Measurements from ENCODE around the gene SUSD2.
"Not testable (repeated sequence)": the region's sequence is repeated elsewhere in the genome, so short reads cannot be mapped to it uniquely, and the experiment has no call there.

SUSD2 gene, protein sequence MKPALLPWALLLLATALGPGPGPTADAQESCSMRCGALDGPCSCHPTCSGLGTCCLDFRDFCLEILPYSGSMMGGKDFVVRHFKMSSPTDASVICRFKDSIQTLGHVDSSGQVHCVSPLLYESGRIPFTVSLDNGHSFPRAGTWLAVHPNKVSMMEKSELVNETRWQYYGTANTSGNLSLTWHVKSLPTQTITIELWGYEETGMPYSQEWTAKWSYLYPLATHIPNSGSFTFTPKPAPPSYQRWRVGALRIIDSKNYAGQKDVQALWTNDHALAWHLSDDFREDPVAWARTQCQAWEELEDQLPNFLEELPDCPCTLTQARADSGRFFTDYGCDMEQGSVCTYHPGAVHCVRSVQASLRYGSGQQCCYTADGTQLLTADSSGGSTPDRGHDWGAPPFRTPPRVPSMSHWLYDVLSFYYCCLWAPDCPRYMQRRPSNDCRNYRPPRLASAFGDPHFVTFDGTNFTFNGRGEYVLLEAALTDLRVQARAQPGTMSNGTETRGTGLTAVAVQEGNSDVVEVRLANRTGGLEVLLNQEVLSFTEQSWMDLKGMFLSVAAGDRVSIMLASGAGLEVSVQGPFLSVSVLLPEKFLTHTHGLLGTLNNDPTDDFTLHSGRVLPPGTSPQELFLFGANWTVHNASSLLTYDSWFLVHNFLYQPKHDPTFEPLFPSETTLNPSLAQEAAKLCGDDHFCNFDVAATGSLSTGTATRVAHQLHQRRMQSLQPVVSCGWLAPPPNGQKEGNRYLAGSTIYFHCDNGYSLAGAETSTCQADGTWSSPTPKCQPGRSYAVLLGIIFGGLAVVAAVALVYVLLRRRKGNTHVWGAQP
- 1.6 to 2.3 (median 1.9) reads per million in 3 experiments for total RNA-seq

DNA sequence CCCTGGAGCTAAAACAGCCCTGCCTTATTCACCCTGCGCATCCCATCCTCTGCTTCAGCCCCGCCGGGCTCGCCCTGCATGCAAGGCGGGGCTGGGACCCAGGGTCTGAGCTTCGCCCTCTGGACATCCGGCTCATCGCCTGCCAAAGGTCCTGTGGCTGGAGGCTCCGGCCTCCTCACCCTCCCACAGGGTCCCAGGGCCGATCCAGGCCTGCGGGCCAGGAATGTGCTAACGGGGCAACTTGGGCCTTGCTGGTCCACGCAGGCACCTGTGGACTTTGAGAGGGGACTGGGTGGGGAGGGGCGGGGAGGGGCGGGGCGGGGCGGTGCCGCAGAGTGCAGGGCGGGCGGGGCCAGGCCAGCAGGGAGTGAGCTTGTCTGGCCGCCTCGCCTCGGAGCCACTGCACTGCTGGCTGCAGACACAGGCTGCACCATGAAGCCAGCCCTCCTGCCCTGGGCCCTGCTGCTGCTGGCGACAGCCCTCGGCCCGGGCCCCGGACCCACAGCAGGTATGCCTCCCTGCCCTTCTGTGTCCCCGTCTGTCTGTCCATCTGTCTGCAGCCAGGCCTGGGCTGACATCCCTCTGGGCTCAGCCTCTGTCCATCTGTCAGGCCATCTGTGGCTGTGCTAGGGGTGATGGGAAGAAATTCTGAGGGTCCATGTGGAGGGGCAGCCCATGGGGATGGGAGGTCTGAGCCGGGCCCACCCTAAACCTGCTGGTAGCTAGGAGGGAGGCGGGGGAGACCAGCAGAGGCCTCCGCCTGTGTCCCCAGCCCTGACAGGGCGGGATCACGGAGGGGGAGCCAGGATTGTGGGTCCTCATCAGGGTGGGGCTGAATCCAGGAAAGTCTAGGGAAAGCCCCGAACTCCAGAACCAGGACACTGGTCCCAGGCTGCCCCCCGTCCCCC, at the start of gene SUSD2:
Gene SUSD2 (plus strand): TSS at position 400 of the 908 bp plus-strand sequence. CDS start 33 bp downstream, at position 433.
- no peak for DNase-seq

DNA sequence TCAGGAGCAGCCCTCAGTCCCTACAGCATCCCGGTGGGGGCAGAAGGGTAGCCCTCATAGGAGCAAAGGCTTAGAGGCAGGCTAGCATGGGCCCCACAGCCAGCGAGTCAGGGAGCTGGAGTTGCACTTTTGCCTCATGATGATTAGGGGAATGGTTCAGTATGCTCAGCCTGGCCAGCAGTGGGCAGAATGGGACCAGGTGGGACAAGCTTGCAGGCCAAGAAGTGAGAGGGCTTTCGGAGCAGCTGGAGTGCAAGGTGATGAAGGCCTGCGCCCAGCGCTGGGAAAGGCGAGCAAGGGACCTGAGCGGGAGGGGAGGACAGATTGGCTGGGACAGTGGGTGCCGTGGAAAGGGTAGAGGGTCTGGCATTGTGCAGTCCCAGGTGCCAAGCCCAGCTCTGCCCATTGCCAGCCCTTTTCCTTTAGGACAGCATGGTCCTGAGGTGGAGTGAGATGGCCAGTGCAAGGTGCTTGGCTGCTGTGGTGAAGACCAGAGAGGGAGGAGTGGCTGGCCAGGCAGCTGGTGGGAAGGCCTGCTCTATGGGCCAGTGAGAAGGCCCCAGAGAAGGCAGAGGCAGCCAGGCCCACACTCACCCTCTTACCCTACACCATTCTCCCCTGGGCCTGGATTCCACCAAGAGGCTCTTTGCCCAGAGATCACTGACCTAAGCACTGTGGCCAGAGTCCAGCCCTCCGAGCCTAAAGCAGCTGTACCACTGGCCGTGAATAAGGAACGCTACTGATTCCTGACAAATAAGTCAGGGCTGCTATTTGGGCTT, 47.9 kb upstream of the SUSD2 start:
- no peak for DNase-seq

DNA sequence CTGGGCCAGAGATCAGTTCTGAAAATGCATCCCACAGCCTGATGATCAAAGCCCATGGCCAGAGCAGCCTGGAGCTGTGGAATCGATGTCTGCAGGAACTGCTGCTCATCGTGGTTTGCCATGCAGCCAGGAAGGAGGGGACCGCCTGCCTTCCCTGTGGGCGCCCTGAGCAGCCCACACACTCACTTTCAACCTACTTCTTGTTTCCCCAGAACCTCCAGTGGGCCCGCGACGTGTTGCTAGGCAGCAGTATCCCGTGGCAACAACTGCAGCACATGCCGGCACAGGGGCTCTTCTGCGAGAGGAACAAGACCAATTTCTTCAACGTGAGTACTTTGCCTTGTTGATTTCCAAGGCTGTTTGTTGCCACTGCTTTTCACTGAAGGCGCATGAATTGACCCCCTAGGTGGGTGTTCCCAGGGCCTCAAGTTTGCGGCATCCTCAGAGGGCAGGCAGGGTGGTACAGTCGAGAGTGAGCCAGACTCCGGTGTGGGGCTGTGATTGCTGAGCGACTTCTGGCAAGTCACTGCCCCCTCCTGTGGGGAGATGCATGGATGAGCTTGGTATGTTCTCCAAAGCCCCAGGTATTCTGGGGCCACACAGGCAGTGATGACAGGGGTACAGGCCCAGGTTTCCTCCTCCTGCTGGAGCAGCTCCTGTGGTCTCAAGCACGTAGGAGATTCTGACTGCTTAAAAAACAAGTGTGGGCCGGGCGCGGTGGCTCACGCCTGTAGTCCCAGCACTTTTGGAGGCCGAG, 47.0 kb upstream of the SUSD2 start:
- DNase-seq = peak; percentile 53

DNA sequence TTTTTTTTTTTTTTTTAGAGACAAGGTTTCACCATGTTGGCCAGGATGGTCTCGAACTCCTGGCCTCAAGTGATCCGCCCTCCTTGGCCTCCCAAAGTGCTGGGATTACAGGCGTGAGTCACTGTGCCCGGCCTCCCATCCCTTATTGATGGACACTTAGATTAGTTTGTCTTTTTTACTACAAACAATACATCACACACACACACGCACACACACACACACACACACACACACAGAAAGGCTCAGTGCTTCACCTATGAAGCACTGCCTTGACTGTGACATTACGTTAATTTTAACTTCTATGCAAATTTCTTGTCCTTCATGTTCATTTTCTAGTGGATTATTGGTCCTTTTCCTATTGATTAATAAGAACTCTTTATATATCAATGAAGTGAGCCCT, 44.8 kb upstream of the SUSD2 start:
- DNase-seq = not testable (repeated sequence)

DNA sequence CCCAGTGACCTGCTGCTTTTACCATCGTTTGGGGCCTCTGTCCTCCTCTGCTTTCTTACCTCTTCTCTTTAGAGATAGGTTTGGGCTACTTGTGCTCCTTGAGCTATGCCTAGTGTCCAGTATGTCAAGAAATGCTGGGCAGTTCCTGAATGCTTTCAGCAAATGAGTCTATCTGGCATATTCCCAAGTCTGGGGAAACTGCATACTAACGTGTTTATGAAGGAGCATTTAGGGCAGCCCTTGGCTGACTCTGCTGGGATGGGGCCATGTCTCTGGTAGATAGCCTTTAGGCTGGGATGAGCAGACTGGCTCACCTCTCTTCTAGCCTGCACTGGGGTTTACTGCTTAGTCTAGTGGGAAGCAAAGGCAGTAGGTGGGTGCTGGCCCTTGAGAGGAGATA, 43.7 kb upstream of the SUSD2 start:
- DNase-seq = no peak

DNA sequence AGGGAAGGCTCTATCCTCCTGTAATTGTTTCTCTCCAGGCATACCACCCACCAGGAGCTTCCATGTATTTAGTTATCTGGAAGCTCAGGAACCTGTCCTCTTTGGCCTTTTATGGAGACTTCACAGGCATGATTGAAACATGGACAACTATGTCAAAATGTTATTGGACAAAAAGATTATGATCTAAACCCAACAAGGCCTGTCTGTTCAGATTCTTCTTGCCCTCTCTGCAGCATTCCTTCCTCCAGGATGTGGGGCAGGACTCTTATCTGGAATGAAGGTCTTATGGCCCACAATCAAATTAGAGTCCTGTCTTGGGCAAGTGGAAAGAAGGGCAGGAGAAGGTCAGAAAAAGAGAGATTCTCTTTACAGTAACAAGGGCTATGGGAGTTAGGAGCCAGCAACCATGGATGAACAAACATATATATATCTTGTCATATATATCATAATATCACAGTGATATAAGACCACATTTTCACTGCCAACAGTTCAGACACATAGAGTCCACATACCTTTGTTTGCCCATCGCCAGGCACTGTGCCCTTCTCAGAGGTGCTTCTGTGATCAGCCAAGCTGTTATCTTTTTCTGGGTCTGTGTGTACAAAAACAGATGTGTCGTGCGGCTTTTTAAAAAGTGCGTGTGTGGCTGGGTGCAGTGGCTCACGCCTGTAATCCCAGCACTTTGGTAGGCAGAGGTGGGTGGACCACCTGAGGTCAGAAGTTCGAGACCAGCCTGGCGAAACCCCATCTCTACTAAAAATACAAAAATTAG, 42.5 kb upstream of the SUSD2 start:
- no peak for DNase-seq

DNA sequence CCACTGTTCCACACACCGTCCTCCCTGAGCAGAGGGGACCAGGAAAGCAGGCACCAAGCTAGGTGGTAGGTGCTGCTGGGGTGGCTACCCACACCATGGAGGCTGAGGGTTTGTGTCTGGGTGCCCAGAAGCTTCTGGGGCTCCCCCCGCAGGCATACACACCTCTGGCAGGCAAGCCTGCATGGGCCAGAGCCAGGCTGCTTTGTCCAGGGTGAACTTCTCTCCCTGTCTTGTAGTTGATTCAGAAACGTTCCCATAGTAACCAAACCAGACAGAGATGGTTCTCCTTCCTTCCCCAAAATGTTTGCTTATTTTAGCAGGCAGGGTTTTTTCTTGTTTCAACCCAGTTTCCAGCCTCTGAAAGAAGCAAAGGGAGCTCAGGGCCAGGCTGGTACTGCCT, 40.9 kb upstream of the SUSD2 start:
- DNase-seq = no peak

DNA sequence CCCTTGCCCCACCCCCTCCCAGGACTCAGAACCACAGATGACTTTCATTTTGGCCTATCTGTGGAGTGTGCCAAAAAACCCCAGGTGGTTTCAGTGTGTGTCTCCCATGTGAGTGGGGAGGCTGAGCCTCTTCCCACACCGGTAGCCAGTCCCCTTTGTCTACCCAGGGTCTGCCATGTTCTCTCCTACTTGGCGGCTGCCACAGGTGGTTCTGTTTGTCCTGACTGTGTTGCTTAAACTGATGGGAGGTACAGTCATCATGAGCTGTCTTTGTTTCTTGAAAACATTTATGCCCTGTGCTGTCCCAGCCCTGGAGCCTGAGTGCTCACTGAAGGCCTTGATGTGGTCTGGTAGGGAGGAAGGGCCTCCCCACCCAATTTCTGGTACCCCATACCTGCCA, 39.7 kb upstream of the SUSD2 start:
- no peak for DNase-seq

DNA sequence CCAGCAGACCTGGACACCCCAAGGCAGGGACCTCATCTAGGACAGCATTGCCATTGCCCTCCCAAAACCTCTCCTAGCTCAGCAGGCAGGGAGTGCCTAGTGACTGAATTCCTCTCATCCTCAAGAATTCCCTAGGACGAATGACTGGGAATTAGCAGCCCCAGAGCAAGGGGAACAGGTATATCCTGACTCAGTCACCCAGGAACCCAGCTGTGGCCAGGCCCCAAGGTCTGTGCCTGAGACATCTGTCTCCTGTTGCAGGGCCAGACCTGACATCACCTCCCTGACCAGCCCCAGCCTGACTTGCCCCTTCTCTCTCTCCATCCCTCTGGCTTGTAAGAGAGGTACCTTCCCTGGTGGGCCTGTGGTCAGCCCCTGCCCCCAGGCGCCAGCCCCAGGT, 39.0 kb upstream of the SUSD2 start:
- no peak for DNase-seq

DNA sequence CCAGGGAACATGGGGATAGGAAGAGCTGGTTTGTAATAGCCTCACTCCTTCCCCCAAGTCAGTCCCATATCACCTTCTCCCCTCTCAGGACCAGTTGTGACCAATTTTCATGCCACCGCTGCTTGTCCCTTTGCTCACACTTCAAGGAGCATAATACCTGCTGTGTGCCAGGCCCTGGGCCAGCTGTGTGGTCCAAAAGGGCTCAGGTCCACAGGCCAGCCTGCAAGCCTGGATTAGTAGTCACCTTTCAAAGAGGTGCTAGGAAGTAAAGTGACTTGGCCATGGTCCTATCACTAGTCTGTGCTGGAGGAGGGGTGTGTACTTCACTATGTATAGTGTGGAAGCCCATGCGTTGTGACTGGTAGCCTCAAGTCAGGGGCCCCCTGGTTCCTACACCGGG, 38.5 kb upstream of the SUSD2 start:
- no peak for DNase-seq

DNA sequence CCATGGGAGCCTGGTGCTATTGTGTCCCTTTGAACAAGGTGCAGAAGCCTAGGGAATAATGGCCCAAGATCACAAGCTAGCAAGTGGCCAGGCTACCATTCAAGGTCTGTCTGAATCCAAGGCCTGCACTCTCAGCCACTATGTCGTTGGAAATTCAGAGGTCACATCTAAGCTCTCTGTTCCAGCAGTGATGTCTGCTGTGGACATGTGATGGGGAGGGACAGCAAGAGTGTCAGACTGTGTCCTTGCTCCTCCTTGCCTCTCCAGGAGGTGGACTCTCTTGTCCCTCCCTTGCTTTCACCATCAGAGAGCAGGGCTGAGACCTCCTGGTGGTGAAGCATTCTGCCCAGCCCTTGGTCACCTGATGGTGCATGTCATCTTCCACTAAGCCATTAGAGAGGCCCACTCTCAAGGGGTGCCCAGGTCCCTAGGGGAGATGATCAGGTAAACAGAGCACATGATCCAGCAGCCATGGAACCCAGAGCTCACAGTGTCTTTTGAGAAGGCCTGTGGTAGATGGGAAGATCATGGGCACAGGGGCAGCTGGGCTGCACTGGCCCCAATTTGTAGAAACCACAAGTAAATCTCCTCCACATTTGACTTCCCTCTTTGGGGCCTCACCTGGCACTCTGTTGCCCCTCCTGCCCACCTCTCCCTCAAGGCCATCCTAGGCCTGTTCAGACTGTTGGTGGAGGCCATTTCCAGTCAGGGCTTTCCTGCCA, 37.1 kb upstream of the SUSD2 start:
- no peak for DNase-seq

DNA sequence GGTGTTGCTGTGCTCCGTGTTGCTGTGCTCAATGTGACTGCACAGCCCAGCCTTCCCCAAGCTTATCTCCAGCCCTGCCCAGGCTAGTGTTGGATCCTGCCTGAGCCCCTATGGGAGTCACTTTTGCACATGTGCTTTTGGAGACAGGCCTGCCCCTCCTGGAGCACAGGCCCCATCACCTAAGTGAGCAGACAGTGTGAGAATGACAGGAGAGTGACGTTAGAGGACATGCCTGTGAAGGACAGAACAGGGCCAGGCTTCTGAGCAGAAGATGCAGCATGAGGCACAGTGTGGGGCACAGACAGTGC, 36.6 kb upstream of the SUSD2 start:
- no peak for DNase-seq

DNA sequence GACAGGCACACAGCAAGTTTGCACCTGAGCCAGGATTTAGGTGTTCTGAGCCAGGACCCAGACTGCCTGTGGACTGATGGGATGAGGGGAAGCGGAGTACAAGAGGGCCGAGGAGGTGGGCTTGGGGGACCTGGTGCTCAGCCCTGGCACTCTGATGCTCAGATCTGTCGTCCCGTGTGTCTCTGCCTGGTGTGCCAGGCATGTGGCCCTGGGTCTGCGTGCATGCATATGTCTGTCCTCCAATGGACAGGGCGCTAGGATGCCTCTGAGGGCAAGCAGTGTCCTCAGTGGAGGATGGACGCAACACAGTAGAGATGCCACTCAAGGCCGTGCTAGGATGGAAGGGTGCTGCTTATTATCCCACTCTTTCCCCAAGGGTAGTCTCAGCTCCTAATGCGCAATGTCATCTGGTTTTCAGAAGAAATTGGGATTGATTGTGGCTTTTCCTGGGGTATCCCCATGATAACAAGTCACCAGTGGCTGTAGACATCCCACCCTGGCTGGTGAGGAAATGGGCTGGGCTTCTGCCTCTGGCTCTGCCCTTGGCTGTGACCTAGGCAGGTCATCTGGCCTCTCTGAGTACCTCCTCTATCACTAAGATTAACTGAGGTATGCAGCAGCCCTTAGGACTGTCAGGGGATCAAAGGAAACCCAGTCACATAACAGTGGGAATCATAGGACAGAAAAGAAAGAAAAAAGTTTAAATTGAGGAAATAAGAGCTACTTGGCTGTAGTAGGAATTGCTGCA, 35.7 kb upstream of the SUSD2 start:
- DNase-seq = no peak

DNA sequence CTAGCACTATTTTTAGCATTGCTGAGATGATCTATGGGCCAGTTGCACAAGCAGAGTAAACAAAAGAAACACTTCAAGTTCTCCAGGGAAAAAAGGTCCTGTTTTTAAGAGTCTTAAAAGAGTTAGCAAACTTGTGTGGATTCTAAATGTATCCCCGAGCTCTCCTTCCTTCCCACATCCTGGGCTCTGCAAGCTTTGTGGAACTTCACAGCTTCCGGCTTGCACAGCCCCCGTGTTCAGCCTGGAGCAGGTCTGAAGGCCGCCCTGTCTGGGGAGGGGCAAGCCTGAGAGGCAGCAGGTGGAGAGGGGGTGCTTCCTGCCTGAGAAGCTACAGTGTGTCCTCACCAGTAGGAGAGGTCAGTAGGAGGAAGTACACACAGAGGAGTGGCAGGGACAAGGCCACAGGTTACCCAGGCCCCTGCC, 35.1 kb upstream of the SUSD2 start:
- DNase-seq = no peak

DNA sequence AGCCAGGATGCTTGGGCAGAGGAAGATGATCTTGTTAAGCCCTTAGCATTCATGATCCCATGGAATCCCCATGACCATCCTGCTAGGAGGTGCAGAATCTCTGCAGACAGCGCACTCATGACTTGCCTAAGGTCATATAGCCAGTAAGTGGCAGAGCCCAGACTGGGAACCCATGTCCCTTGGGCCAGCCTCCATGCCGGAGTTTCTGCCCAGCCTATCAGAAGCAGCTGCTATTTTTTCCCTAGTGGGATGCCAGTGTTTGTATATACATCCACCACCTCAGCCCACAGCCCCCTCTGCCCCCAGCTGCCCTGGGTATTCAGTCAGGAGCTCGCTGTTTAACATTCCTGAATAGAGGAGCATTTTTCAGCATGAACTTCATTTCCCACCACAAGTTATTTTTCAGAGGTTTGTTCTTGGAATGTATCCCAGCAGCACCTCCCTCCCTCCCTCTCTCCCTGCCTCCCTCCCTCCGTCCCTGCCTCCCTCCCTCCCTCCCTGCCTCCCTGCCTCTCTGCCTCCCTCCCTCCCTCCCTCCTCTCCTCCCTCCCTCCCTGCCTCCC, 34.4 kb upstream of the SUSD2 start:
- no peak for DNase-seq

DNA sequence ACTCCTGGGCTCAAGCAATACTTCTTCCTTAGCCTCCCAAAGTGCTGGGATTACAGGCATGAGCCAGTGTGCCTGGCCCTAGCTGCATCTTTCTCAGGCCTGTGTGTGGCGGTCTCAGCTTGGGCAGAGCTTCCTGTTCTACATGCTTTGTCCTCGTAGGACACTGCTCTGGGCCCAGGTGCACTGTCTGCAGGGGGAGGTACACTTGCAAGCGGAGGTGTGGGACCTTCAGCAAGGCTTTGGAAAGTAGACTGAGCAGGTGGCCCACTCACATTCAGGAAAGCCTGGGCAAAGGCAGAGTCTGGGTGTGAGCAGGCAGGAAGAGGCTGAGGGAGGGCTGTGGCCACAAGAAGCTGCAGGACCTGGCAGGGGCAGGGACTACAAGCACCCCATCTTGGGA, 33.6 kb upstream of the SUSD2 start:
- DNase-seq = no peak

DNA sequence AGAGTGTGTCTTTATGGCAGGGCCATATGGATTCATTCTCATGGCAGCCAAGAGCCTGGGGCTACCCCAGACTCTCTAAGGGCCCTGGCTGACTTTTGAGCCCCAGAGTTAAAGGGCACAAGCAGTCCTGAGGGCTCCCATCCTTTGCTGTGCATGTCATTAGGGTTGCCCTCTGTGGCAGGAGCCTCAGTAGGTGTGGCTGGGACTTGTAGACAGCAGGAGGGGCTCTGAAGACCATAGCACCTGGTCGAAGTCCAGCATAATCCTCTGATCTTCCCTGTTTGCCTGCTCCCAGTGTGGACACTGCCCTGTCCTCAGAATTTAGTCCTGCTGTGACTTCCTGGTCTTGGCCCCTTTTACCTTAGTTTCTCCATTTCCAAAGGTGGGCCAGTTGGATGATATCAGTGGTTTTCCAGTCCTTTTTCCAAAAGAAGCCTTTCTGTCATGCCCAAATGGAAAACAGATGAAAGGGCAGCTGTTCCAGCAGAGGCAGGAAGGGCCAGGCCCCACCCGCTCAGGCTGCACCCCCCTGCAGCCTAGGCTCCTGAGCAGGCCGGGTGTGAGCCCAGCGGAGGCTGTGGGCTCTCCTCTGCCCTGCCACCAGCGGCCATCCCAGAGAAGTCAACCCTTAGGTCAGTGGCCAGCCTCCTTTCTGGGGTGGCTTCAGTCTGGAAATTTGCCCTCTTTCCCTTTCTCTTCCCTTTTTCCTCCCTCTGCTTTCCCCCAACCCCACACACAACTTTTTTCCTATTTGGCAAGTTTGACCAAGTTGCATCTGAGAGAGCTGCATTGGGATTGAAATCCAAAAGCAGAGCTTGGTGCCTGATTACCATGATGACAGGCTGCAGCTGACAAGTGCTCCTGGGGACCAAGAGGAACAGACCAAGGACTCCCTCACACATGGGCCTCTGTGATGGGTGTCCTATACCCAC, 32.8 kb upstream of the SUSD2 start:
- no peak for DNase-seq

DNA sequence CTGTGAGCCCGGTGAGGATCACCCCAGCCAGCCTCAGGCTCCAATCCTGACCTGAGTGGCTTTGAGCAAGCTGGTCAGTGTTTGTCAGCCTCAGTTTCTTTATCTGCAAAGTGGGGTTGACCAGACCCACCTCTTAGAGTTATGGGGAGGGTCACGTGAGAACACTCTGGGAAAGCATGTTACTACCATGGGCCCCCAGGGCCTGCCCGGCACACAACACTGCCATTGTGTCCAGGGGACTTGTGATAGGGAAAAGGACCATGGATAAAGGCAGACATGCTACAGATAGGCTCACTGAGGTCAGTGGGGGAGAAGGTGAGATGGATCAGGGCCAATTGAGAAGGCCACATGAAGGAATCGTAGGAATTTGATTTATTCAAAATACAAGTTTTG, 32.1 kb upstream of the SUSD2 start:
- DNase-seq = no peak
